Hepatocyte (in vitro differentiated cells): Measurements from ENCODE around the gene CCDC137.

ENCODE experiments used
- CTCF ChIP-seq: fragments of 200-600 bp; sonication (generic); IDR thresholded peaks from 2 replicates; pipeline ENCODE4 v1.5.1; 2016; ENCODE audit warnings: antibody characterized with exemption, mild to moderate bottlenecking; ENCODE audit not compliant: poor library complexity
- EZH2 ChIP-seq: fragments of 200-600 bp; sonication (generic); IDR thresholded peaks from 2 replicates; pipeline ENCODE4 v1.6.1; 2016; ENCODE audit warnings: antibody characterized with exemption, mild to moderate bottlenecking, borderline replicate concordance
- EZH2phosphoT487 ChIP-seq: fragments of 200-600 bp; sonication (generic); IDR thresholded peaks from one replicate; pipeline ENCODE4 v1.6.1; 2018; ENCODE audit warnings: antibody characterized with exemption, mild to moderate bottlenecking, low read depth, moderate library complexity; ENCODE audit not compliant: unreplicated experiment, severe bottlenecking

GRCh38 chr17:81720267-81721071 lies 53.9 kb downstream of the CCDC137 start:
- TF ChIP-seq CTCF, result no peak
- TF ChIP-seq EZH2, result no peak
- no peak for TF ChIP-seq EZH2phosphoT487
